WTC11 (cell line): ENCODE measurements around the gene RABAC1. TPM values are rescaled to one million over a fixed set of nuclear protein-coding genes. Genes with fewer than 3 reads are reported as not detected.
A peak's percentile ranks its signal among the peaks of the same experiment; 100 is the strongest.

Experiments
- ATAC-seq: fragments of 200-7000 bp; cut with Tn5 transposase; 2 replicates; pipeline ENCODE4 v1.10.0; 2021; ENCODE audit warnings: mild to moderate bottlenecking, moderate library complexity
- CTCF ChIA-PET: fragments of 300-600 bp; sonication (Branson Sonifier 250); formaldehyde crosslinking; loops from one replicate; lab custom pipeline; 2021; ENCODE audit warnings: antibody characterized with exemption; lab: Charles Lee
- POLR2A ChIA-PET: fragments of 350-600 bp; sonication (Branson Sonifier 250); formaldehyde crosslinking; loops from one replicate; lab custom pipeline; 2021; ENCODE audit warnings: antibody characterized with exemption; lab: Charles Lee
- DNase-seq: peaks from one replicate; pipeline ENCODE4 v3.0.0; 2021; ENCODE audit warnings: low spot score
- H3K27ac Mint-ChIP-seq: 2 replicates; pipeline ENCODE4 v1.8.0; 2021; ENCODE audit warnings: mixed read lengths
- H3K27me3 Mint-ChIP-seq: 2 replicates; pipeline ENCODE4 v1.8.0; 2021; ENCODE audit warnings: low read depth, mild to moderate bottlenecking, moderate library complexity, mixed read lengths
- H3K36me3 Mint-ChIP-seq: 2 replicates; pipeline ENCODE4 v1.8.0; 2021; ENCODE audit warnings: mixed read lengths
- H3K4me1 Mint-ChIP-seq: 2 replicates; pipeline ENCODE4 v1.8.0; 2022; ENCODE audit warnings: mixed read lengths
- H3K4me3 Mint-ChIP-seq: 2 replicates; pipeline ENCODE4 v1.8.0; 2021; ENCODE audit warnings: mild to moderate bottlenecking, moderate library complexity, mixed read lengths
- H3K9me3 Mint-ChIP-seq: 2 replicates; pipeline ENCODE4 v1.8.0; 2021; ENCODE audit warnings: mixed read lengths
- ATF1 ChIP-seq: sonication (generic); formaldehyde crosslinking; IDR thresholded peaks from 2 replicates; pipeline ENCODE4 v1.8.1; 2023; ENCODE audit warnings: mild to moderate bottlenecking, moderate library complexity, missing genetic modification reagents
- CBFB ChIP-seq: sonication (generic); formaldehyde crosslinking; IDR thresholded peaks from 2 replicates; pipeline ENCODE4 v1.8.1; 2022; ENCODE audit warnings: mild to moderate bottlenecking, low read depth, missing genetic modification reagents
- CREB1 ChIP-seq: sonication (generic); formaldehyde crosslinking; IDR thresholded peaks from 2 replicates; pipeline ENCODE4 v1.8.0; 2023; ENCODE audit warnings: mild to moderate bottlenecking, missing genetic modification reagents
- FOXK1 ChIP-seq: sonication (generic); formaldehyde crosslinking; IDR thresholded peaks from 2 replicates; pipeline ENCODE4 v1.8.0; 2022; ENCODE audit warnings: mild to moderate bottlenecking, moderate library complexity, missing genetic modification reagents
- IRF2 ChIP-seq: sonication (generic); formaldehyde crosslinking; IDR thresholded peaks from 2 replicates; pipeline ENCODE4 v1.8.0; 2022; ENCODE audit warnings: low read depth, missing genetic modification reagents, borderline replicate concordance
- JUN ChIP-seq: sonication (generic); formaldehyde crosslinking; IDR thresholded peaks from 2 replicates; pipeline ENCODE4 v1.8.0; 2023; ENCODE audit warnings: mild to moderate bottlenecking, missing genetic modification reagents
- NFATC4 ChIP-seq: fragments of 250-450 bp; sonication (Bioruptor Pico); IDR thresholded peaks from 2 replicates; pipeline ENCODE4 v1.9.0; 2021; ENCODE audit warnings: mild to moderate bottlenecking
- NFE2L1 ChIP-seq: sonication (generic); formaldehyde crosslinking; IDR thresholded peaks from 2 replicates; pipeline ENCODE4 v1.8.1; 2023; ENCODE audit warnings: missing genetic modification reagents
- SMAD4 ChIP-seq: sonication (generic); formaldehyde crosslinking; IDR thresholded peaks from 2 replicates; pipeline ENCODE4 v1.8.0; 2022; ENCODE audit warnings: mild to moderate bottlenecking, missing genetic modification reagents
- TCF7 ChIP-seq: sonication (generic); formaldehyde crosslinking; IDR thresholded peaks from 2 replicates; pipeline ENCODE4 v1.8.0; 2022; ENCODE audit warnings: mild to moderate bottlenecking, low read depth, missing genetic modification reagents, moderate library complexity
- ZBTB21 ChIP-seq: sonication (generic); formaldehyde crosslinking; IDR thresholded peaks from 2 replicates; pipeline ENCODE4 v1.8.1; 2023; ENCODE audit warnings: mild to moderate bottlenecking, missing genetic modification reagents, borderline replicate concordance
- total RNA-seq: library from RNA; stranded (reverse); gene quantifications from 3 replicates; pipeline ENCODE4 v1.2.3, GENCODE V29; 2021
- TF ChIP-seq, protein P1 (sequence below): sonication (generic); formaldehyde crosslinking; IDR thresholded peaks from 2 replicates; pipeline ENCODE4 v1.8.0; 2023; ENCODE audit warnings: mild to moderate bottlenecking, missing genetic modification reagents
- TF ChIP-seq, protein P2 (sequence below): sonication (generic); formaldehyde crosslinking; IDR thresholded peaks from 2 replicates; pipeline ENCODE4 v1.8.1; 2022; ENCODE audit warnings: low read depth, mild to moderate bottlenecking, moderate library complexity, missing genetic modification reagents, borderline replicate concordance
- TF ChIP-seq, protein P3 (sequence below): sonication (generic); formaldehyde crosslinking; IDR thresholded peaks from 2 replicates; pipeline ENCODE4 v1.8.1; 2023; ENCODE audit warnings: mild to moderate bottlenecking, missing genetic modification reagents, borderline replicate concordance
- TF ChIP-seq, protein P4 (sequence below): sonication (generic); formaldehyde crosslinking; IDR thresholded peaks from 2 replicates; pipeline ENCODE4 v1.8.1; 2022; ENCODE audit warnings: low read depth, missing genetic modification reagents, borderline replicate concordance
- TF ChIP-seq, protein P5 (sequence below): sonication (generic); formaldehyde crosslinking; IDR thresholded peaks from 2 replicates; pipeline ENCODE4 v1.8.1; 2022; ENCODE audit warnings: mild to moderate bottlenecking, moderate library complexity, missing genetic modification reagents
- TF ChIP-seq, protein P6 (sequence below): fragments of 250-450 bp; sonication (Bioruptor Pico); IDR thresholded peaks from 2 replicates; pipeline ENCODE4 v2.1.2; 2022; ENCODE audit warnings: mild to moderate bottlenecking, moderate library complexity
- TF ChIP-seq, protein P7 (sequence below): sonication (generic); formaldehyde crosslinking; IDR thresholded peaks from 2 replicates; pipeline ENCODE4 v1.8.0; 2022; ENCODE audit warnings: mild to moderate bottlenecking, missing genetic modification reagents

Gene RABAC1
- total RNA-seq, 1 experiment from 2014 or later, result 159 TPM

DNA sequence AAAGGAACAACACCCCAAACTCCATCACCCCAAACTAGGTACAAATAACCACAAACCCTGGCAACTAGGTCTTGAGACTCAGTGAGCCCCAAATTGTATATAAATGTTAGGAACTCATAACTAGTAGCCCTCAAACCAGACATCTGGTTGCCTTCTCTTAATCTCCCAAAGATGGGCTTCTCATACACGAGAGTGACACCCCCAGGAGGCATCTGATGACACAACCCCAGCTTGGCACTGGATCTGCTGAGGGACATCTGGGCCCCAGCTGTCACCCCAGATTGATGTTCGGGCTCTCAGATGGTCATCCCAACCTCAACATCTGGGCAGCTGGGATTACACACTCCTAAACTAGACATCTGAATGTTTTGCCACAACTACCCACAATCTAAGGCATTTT lies 14.8 kb downstream of the RABAC1 start:
- POLR2A ChIA-PET, result no interaction called here

DNA sequence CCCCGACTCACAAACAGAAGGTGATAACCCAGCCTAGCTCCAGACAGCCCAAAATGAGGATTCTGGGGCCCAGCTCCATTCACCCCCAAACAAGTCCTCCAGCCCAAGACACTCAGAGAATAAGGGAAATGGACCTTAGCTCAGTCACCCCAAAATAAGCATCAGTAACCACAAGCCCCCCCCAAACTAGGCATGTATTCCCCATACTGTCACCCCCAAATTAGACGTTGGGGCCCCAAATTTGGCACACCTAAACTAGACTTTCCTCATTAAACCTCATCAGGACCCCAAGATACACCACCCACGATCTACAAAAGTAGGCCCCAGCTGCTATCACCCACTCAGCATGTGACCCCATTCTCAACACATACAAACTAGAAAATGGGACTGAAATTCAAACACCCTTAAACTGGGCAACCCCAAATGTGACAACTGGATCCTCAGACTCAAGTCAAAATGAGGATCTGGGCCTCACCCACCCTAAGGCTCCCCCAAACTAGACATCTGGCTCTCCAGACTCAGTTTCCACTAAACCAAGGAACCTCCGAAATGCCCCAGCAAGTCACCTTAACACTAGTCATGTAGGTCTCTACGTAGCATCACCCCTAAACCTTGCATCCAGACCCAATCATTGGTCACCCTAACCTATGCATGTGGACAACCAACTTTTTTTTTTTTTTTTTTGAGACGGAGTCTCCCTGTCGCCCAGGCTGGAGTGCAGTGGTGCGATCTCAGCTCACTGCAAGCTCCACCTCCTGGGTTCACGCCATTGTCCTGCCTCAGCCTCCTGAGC lies 17.5 kb downstream of the RABAC1 start:
- peak overlapping the region; percentile 62 for H3K4me3 Mint-ChIP-seq
- TF ChIP-seq NFATC4 (CRISPR knock-in tag) (no peak), NFE2L1 (CRISPR knock-in tag) (no peak), IRF2 (CRISPR knock-in tag) (no peak), CREB1 (no peak), SMAD4 (CRISPR knock-in tag) (no peak)
- TF ChIP-seq, protein P1, sequence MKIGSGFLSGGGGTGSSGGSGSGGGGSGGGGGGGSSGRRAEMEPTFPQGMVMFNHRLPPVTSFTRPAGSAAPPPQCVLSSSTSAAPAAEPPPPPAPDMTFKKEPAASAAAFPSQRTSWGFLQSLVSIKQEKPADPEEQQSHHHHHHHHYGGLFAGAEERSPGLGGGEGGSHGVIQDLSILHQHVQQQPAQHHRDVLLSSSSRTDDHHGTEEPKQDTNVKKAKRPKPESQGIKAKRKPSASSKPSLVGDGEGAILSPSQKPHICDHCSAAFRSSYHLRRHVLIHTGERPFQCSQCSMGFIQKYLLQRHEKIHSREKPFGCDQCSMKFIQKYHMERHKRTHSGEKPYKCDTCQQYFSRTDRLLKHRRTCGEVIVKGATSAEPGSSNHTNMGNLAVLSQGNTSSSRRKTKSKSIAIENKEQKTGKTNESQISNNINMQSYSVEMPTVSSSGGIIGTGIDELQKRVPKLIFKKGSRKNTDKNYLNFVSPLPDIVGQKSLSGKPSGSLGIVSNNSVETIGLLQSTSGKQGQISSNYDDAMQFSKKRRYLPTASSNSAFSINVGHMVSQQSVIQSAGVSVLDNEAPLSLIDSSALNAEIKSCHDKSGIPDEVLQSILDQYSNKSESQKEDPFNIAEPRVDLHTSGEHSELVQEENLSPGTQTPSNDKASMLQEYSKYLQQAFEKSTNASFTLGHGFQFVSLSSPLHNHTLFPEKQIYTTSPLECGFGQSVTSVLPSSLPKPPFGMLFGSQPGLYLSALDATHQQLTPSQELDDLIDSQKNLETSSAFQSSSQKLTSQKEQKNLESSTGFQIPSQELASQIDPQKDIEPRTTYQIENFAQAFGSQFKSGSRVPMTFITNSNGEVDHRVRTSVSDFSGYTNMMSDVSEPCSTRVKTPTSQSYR (CRISPR knock-in tag), result no peak
- TF ChIP-seq, protein P2, sequence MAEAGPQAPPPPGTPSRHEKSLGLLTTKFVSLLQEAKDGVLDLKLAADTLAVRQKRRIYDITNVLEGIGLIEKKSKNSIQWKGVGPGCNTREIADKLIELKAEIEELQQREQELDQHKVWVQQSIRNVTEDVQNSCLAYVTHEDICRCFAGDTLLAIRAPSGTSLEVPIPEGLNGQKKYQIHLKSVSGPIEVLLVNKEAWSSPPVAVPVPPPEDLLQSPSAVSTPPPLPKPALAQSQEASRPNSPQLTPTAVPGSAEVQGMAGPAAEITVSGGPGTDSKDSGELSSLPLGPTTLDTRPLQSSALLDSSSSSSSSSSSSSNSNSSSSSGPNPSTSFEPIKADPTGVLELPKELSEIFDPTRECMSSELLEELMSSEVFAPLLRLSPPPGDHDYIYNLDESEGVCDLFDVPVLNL (CRISPR knock-in tag), result no peak
- TF ChIP-seq, protein P3, sequence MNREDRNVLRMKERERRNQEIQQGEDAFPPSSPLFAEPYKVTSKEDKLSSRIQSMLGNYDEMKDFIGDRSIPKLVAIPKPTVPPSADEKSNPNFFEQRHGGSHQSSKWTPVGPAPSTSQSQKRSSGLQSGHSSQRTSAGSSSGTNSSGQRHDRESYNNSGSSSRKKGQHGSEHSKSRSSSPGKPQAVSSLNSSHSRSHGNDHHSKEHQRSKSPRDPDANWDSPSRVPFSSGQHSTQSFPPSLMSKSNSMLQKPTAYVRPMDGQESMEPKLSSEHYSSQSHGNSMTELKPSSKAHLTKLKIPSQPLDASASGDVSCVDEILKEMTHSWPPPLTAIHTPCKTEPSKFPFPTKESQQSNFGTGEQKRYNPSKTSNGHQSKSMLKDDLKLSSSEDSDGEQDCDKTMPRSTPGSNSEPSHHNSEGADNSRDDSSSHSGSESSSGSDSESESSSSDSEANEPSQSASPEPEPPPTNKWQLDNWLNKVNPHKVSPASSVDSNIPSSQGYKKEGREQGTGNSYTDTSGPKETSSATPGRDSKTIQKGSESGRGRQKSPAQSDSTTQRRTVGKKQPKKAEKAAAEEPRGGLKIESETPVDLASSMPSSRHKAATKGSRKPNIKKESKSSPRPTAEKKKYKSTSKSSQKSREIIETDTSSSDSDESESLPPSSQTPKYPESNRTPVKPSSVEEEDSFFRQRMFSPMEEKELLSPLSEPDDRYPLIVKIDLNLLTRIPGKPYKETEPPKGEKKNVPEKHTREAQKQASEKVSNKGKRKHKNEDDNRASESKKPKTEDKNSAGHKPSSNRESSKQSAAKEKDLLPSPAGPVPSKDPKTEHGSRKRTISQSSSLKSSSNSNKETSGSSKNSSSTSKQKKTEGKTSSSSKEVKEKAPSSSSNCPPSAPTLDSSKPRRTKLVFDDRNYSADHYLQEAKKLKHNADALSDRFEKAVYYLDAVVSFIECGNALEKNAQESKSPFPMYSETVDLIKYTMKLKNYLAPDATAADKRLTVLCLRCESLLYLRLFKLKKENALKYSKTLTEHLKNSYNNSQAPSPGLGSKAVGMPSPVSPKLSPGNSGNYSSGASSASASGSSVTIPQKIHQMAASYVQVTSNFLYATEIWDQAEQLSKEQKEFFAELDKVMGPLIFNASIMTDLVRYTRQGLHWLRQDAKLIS (CRISPR knock-in tag), result no peak
- H3K36me3 Mint-ChIP-seq, result no peaks in the 10 kb centered on the region
- H3K27me3 Mint-ChIP-seq, result peaks cover 57% of the 10 kb centered on the region
- ChIA-PET CTCF (interaction anchor here (0.7 to 1.1 kb wide), 3 partner anchors 10 to 68 kb away, joined by 3 to 4 read pairs (median 3); partner anchors contain the start of gene ERFL), POLR2A (interaction anchor here (0.5 to 0.6 kb wide), 2 partner anchors 36 to 67 kb away, joined by 3 to 4 read pairs; no protein-coding TSS in a partner anchor)
- DNase-seq (no peak), ATAC-seq (no peak)
- H3K9me3 Mint-ChIP-seq, result peaks cover 4% of the 10 kb centered on the region; the same call in 1 of the 2 replicates
- no peak overlapping the region for H3K27ac Mint-ChIP-seq
- H3K4me1 Mint-ChIP-seq, result peaks cover 3% of the 10 kb centered on the region; the same call in 1 of the 2 replicates

More for the DNA sequence above, 14.8 kb downstream of the RABAC1 start:
- Mint-ChIP-seq H3K27me3 (peaks cover 48% of the 10 kb centered on the region), H3K36me3 (no peaks in the 10 kb centered on the region), H3K27ac (no peak overlapping the region), H3K4me3 (no peak overlapping the region), H3K9me3 (peaks cover 4% of the 10 kb centered on the region; the same call in 1 of the 2 replicates), H3K4me1 (no peaks in the 10 kb centered on the region)
- DNase-seq, result no peak
- CTCF ChIA-PET, result interaction anchor here (0.6 to 0.8 kb wide), 2 partner anchors 13 to 16 kb away, joined by 3 to 5 read pairs; no protein-coding TSS in a partner anchor
- no peak for ATAC-seq
- TF ChIP-seq CBFB (CRISPR knock-in tag), result no peak
- TF ChIP-seq, protein P4, sequence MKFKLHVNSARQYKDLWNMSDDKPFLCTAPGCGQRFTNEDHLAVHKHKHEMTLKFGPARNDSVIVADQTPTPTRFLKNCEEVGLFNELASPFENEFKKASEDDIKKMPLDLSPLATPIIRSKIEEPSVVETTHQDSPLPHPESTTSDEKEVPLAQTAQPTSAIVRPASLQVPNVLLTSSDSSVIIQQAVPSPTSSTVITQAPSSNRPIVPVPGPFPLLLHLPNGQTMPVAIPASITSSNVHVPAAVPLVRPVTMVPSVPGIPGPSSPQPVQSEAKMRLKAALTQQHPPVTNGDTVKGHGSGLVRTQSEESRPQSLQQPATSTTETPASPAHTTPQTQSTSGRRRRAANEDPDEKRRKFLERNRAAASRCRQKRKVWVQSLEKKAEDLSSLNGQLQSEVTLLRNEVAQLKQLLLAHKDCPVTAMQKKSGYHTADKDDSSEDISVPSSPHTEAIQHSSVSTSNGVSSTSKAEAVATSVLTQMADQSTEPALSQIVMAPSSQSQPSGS (CRISPR knock-in tag), result no peak
- no peak for TF ChIP-seq ATF1 (CRISPR knock-in tag)
- TF ChIP-seq, protein P5, sequence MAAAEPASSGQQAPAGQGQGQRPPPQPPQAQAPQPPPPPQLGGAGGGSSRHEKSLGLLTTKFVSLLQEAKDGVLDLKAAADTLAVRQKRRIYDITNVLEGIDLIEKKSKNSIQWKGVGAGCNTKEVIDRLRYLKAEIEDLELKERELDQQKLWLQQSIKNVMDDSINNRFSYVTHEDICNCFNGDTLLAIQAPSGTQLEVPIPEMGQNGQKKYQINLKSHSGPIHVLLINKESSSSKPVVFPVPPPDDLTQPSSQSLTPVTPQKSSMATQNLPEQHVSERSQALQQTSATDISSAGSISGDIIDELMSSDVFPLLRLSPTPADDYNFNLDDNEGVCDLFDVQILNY (CRISPR knock-in tag), result no peak
- no peak for TF ChIP-seq JUN (CRISPR knock-in tag)
- no peak for TF ChIP-seq TCF7 (CRISPR knock-in tag)
- TF ChIP-seq, protein P6, sequence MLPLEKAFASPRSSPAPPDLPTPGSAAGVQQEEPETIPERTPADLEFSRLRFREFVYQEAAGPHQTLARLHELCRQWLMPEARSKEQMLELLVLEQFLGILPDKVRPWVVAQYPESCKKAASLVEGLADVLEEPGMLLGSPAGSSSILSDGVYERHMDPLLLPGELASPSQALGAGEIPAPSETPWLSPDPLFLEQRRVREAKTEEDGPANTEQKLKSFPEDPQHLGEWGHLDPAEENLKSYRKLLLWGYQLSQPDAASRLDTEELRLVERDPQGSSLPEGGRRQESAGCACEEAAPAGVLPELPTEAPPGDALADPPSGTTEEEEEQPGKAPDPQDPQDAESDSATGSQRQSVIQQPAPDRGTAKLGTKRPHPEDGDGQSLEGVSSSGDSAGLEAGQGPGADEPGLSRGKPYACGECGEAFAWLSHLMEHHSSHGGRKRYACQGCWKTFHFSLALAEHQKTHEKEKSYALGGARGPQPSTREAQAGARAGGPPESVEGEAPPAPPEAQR, result no peak
- TF ChIP-seq FOXK1 (CRISPR knock-in tag), result no peak
- TF ChIP-seq, protein P7, sequence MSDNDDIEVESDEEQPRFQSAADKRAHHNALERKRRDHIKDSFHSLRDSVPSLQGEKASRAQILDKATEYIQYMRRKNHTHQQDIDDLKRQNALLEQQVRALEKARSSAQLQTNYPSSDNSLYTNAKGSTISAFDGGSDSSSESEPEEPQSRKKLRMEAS (CRISPR knock-in tag), result no peak
- TF ChIP-seq ZBTB21 (CRISPR knock-in tag), result no peak
